ENCODE results near the gene GNAS.

The GNAS gene

DNA sequence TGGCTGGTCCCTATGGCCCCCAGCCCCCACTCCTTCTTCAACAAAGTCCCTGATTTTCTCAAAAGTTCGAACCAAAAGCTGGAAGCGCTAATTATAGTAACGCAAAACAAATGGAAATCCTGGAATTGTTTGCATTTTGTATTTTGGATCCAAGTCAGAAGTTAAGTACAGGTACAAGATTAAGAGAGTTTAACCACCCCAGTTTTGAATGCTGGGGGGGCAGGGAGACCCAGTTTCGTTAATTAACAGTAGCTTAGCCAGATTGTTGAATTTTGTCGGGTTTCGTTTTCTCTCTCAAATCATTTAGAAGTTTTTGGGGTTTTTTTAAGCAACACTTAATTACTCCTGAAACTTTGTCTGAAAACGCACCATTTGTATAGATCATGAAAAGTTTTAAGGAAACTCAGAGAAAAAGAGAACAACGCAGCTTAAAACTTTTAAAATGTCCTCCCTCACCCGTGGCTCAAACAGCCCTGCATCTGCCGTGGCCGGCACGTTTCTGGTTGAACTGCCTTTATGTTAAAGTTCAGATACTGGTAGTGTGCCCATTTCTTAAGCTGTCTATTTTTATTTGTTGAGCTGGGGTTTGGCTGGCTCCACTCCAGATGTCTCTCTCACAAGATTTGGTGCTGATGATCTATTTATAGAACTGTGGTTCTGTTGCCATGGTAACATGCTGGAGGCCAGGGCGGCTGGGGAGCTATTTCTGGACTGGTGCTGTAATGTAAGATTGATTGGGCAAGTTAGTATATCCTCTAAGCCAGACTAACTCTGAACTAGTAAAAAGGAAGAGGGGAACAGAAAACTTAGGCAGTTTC is 55.0 kb downstream of the GNAS start:
- TF ChIP-seq, protein P1, sequence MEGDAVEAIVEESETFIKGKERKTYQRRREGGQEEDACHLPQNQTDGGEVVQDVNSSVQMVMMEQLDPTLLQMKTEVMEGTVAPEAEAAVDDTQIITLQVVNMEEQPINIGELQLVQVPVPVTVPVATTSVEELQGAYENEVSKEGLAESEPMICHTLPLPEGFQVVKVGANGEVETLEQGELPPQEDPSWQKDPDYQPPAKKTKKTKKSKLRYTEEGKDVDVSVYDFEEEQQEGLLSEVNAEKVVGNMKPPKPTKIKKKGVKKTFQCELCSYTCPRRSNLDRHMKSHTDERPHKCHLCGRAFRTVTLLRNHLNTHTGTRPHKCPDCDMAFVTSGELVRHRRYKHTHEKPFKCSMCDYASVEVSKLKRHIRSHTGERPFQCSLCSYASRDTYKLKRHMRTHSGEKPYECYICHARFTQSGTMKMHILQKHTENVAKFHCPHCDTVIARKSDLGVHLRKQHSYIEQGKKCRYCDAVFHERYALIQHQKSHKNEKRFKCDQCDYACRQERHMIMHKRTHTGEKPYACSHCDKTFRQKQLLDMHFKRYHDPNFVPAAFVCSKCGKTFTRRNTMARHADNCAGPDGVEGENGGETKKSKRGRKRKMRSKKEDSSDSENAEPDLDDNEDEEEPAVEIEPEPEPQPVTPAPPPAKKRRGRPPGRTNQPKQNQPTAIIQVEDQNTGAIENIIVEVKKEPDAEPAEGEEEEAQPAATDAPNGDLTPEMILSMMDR (conservative IDR thresholded peaks at IDR 0.05; ENCODE audit: low read depth, low read length), result no peak

DNA sequence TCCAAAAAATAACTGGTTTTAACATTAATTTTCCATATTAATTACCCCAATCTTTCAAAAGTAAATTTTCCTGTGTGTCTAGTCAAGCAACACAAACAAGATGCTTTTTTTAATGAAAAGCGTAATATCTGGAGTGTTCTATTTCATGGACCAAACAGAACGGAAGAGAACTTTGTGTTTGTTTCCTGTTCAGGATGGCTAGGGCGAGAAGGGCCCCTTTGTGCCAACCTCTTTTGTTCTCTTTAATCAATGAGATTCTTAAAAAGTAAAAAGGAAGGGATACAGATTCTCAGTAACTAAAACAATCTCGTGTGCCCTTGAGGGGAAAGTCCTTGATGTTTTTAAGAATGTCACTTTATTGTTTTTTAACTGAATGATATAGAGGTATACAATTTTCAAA is 55.7 kb downstream of the GNAS start:
- H3K4me3 ChIP-seq (ENCODE audit: low read depth, low read length), result no peak overlapping the region
- TF ChIP-seq, protein P1 (conservative IDR thresholded peaks at IDR 0.05; ENCODE audit: low read depth, low read length), result no peak
- DNase-seq (ENCODE audit: low read depth), result no peak

More for the DNA sequence above, 55.0 kb downstream of the GNAS start:
- H3K4me3 ChIP-seq (ENCODE audit: low read depth, low read length), result no peak overlapping the region
- DNase-seq (ENCODE audit: low read depth), result peak; percentile 100

DNA sequence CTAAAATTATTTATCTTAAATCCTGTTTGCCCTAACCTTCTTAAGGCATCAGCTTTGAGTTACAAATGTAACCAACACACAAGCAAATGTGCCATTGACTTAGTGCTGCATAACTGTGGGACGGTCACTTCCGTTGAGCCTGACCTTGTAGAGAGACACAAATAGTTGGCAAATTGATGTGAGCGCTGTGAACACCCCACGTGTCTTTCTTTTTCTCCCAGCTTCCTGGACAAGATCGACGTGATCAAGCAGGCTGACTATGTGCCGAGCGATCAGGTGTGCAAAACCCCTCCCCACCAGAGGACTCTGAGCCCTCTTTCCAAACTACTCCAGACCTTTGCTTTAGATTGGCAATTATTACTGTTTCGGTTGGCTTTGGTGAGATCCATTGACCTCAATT is 56.4 kb downstream of the GNAS start:
- no peak overlapping the region for H3K4me3 ChIP-seq (ENCODE audit: low read depth, low read length)
- TF ChIP-seq, protein P1 (conservative IDR thresholded peaks at IDR 0.05; ENCODE audit: low read depth, low read length), result no peak
- DNase-seq (ENCODE audit: low read depth), result no peak

DNA sequence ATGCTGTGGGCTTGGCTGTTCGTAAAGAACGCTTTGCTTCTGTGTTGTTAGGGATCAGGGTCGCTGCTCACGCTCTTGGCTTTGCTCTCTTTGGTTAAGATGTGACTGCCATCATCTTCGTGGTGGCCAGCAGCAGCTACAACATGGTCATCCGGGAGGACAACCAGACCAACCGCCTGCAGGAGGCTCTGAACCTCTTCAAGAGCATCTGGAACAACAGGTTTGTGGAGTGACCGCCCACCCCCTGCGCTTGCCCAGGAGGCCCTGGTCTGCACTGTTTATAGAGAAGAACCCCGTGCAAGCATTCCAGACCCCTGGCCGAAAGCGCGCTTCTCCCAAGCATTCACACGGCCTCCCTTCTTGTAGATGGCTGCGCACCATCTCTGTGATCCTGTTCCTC is 57.1 kb downstream of the GNAS start:
- DNase-seq (ENCODE audit: low read depth), result no peak
- H3K4me3 ChIP-seq (ENCODE audit: low read depth, low read length), result no peak overlapping the region
- TF ChIP-seq, protein P1 (conservative IDR thresholded peaks at IDR 0.05; ENCODE audit: low read depth, low read length), result no peak

DNA sequence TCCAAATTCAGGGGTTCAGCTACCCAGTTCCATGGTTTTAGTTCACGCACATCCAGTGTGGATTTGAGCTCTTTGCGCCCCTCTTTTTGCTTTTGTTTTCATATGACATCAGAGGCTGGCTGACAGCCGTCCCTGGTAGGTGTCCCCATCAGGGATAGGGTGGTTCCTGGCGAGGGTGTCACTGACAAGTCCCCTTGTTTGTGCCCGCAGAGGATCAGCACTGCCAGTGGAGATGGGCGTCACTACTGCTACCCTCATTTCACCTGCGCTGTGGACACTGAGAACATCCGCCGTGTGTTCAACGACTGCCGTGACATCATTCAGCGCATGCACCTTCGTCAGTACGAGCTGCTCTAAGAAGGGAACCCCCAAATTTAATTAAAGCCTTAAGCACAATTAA is 58.0 kb downstream of the GNAS start:
- no peak for DNase-seq (ENCODE audit: low read depth)
- no peak overlapping the region for H3K4me3 ChIP-seq (ENCODE audit: low read depth, low read length)
- TF ChIP-seq, protein P1 (conservative IDR thresholded peaks at IDR 0.05; ENCODE audit: low read depth, low read length), result no peak

DNA sequence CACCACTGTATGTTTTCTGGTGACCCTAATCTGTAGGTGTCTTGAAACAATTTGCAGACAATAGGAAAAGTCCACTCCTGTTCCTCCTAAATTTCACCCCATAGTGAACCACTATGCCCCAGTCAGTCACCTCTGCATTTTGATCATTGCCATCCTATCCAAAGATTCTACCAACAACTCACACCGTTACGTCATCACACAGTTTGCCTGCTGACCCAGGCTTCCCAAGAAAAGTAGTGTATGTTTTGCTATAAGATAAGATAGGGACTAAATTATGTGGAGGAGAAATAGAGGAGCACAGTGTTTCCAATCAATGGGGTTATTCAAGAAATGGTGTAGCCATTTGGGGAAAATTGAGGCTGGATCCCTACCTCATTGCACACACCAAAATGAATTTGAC is 58.8 kb downstream of the GNAS start:
- no peak for DNase-seq (ENCODE audit: low read depth)
- no peak overlapping the region for H3K4me3 ChIP-seq (ENCODE audit: low read depth, low read length)
- TF ChIP-seq, protein P1 (conservative IDR thresholded peaks at IDR 0.05; ENCODE audit: low read depth, low read length), result no peak

DNA sequence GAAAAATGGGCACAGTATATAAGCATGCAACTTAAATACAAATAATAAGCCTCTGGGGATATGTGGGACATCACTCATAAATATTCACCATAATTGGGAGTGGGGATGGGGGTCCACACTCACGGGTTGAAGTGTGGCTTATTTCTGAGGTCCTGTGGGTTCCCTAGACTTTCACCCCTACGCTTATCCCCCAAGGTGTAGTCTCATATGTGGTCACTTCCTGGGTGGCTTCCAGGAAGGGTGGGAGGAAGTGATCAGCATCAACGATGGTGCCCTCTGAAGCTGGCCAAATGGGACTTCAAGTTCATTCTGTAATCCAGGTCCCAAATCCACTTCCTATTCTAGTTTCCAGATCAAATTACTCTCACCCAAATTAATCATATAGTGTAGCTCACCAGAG is 59.5 kb downstream of the GNAS start:
- H3K4me3 ChIP-seq (ENCODE audit: low read depth, low read length), result no peak overlapping the region
- DNase-seq (ENCODE audit: low read depth), result no peak
- TF ChIP-seq, protein P1 (conservative IDR thresholded peaks at IDR 0.05; ENCODE audit: low read depth, low read length), result no peak

Data from choroid plexus epithelial cell (primary cell).